ENCODE results near the gene UNK.

The UNK gene, protein sequence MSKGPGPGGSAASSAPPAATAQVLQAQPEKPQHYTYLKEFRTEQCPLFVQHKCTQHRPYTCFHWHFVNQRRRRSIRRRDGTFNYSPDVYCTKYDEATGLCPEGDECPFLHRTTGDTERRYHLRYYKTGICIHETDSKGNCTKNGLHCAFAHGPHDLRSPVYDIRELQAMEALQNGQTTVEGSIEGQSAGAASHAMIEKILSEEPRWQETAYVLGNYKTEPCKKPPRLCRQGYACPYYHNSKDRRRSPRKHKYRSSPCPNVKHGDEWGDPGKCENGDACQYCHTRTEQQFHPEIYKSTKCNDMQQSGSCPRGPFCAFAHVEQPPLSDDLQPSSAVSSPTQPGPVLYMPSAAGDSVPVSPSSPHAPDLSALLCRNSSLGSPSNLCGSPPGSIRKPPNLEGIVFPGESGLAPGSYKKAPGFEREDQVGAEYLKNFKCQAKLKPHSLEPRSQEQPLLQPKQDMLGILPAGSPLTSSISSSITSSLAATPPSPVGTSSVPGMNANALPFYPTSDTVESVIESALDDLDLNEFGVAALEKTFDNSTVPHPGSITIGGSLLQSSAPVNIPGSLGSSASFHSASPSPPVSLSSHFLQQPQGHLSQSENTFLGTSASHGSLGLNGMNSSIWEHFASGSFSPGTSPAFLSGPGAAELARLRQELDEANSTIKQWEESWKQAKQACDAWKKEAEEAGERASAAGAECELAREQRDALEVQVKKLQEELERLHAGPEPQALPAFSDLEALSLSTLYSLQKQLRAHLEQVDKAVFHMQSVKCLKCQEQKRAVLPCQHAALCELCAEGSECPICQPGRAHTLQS

DNA sequence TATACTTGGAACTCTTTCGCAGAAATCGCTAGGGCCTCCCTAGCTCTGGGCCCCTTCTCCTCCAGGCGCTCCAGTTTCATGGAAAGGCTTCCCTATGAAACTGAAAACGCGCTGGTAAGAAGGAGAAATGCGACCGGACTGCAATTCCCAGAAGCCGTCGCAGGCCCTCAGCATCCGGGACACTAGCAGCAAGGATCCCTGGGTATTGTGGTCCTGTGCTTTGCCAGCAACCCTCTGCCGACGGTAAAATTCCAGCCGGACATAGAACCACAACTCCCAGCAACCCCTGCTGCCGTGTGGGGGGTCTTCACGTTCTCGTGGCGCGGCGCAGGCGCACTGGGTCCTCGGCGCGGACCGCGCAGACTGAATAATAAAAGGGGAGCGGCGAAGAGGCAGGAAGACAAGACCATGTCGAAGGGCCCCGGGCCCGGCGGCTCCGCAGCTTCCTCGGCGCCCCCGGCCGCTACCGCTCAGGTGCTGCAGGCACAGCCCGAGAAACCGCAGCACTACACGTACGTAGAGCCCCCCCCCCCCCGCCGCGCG is at the start of gene UNK:
TSS of gene UNK (plus strand) at position 334 of the 543 bp plus-strand sequence. CDS start at position 409, 75 bp downstream.
- peak; percentile 97 for DNase-seq

DNA sequence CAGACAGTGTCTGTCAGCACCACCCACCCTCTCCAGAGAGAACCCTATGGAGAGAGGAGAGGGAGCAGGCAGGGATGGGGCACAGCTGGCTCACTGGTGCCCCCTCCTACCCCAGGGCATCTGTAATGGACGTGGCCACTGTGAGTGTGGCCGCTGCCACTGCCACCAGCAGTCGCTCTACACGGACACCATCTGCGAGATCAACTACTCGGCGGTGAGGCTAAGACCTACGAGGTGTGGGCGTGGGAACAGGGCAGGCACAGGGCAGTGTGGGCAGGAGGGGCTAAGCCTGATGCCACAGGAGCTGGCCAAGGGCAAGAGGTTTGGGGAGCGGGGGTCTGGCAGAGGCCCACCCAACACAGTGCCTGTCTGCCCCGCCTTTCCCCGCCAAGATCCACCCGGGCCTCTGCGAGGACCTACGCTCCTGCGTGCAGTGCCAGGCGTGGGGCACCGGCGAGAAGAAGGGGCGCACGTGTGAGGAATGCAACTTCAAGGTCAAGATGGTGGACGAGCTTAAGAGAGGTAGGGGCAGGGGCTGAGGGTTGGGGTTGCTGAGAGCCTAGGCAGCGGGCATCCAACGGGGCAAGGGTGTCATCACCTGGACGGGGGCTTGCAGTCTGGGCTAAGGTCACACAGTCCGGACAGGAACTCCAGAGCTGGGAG is 48.3 kb upstream of the UNK start:
- DNase-seq, result no peak

DNA sequence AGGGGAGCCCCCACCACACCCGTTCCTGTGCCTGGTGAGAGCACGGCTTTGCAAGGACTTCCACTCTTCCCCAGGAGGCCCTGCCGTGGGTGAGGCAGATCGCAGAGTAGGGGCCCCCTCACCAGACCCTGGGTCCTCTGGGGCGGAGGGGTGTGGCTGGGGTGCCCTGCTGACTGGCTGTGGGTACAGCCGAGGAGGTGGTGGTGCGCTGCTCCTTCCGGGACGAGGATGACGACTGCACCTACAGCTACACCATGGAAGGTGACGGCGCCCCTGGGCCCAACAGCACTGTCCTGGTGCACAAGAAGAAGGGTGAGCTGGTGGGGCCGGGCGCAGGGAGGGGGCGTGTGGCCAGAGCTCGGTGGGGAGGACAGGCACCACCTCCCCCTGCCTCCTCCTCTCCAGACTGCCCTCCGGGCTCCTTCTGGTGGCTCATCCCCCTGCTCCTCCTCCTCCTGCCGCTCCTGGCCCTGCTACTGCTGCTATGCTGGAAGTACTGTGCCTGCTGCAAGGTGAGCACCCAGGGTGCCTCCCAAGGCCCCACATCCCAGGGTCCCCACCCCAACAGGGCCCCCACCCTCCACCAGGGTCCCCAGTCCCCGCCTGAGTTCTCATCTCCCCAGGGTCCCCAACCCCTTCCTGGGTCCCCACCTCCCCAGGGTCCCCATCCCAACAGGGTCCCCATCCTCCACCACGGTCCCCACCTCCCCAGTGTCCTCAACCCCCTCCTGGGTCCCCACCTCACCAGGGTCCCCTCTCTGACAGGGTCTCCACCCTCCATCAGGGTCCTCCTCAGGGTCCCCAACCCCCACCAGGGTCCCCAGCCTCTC is 47.3 kb upstream of the UNK start:
- DNase-seq, result no peak

DNA sequence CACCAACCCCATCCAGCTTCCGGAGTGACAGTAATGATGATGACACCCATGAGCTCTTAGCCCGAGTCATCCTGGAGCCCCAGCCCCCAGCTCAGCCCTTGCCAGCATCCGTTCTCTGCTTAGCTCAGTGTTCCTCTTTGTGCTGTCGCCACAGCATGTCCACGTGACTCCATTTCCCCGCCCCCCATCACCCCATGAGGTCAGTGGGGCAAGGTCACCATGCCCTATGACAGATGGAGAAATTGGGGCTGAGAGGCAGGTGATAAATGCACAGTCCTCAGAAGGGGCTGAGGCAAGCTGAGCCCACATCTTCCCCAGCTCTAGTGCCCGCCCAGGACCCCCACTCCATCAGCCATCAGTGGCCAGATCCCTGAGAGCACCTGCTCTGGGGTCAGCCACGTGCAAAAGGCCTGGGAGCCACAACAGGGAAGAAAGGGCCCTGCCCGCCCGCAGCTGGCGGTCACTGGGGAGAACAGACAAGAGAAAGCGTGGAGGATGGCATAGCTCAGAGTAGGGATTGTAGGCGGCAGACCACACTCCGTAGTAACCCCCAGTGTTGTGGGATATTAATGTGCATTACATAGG is 46.3 kb upstream of the UNK start:
- DNase-seq, result peak; percentile 31

DNA sequence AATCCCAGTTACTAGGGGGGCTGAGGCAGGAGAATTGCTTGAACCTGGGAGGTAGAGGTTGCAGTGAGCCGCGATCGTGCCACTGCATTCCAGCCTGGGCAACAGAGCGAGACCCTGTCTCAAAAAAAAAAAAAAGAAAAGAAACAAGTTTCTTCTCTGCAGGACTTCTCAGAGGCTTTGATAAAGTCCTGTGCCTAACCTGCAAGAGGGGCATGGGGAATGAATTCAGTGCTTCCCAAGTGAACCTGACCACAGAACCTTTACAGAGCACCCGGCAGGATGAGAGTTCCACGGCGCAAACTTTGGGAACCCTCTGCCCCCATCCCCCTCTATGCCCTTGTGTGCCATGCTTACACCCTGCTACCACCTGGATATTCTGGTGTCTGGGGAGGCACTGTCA is 45.4 kb upstream of the UNK start:
- DNase-seq, result no peak

DNA sequence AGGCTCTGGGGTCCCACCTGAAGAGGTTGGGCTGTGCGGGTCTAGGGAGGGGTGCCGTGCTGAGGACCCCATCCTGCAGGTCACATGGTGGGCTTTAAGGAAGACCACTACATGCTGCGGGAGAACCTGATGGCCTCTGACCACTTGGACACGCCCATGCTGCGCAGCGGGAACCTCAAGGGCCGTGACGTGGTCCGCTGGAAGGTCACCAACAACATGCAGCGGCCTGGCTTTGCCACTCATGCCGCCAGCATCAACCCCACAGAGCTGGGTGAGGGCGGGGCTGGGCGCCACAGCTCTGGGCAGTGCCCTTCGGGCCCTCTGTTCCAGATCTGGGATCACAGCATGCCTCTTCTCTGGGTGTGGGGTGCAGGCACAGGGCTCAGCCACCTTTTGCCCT is 44.8 kb upstream of the UNK start:
- no peak for DNase-seq

DNA sequence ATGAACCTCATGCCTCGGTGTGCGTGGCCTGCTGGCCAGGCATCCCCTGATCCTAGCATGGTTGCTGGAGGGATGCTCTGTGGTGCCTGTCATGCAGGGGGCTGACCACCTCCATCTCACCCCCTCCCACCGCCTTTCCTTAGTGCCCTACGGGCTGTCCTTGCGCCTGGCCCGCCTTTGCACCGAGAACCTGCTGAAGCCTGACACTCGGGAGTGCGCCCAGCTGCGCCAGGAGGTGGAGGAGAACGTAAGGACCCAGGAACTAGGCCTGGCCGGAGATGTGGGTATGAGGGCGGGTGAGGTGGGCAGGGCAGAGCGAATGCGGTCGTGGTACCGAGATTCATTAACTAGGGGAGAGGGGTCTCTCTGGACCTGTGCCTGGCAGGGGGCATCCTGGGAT is 44.4 kb upstream of the UNK start:
- no peak for DNase-seq

DNA sequence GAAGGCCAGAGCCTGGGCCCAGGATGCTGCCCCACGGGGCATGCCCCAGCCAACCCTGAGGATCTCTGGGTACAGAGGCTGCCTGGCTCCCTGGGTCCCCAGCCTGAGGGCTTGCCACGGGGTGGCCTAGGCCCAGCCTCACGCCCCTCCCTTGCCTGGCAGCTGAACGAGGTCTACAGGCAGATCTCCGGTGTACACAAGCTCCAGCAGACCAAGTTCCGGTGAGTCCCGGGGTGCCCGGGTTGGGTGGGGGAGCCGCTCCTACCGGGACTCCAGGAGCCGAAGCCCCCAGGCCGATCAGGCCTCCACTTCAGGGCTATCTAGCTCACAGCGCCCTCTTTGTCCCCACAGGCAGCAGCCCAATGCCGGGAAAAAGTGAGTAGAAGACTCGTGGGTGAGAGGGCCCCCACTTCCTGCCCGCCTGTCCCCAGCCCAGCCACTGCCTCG is 44.0 kb upstream of the UNK start:
- DNase-seq, result no peak

DNA sequence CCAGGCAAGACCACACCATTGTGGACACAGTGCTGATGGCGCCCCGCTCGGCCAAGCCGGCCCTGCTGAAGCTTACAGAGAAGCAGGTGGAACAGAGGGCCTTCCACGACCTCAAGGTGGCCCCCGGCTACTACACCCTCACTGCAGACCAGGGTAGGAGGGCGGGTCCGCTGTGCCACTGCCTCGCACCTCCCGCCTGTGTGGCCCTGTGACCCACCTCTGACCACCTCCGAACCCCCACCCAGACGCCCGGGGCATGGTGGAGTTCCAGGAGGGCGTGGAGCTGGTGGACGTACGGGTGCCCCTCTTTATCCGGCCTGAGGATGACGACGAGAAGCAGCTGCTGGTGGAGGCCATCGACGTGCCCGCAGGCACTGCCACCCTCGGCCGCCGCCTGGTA is 42.3 kb upstream of the UNK start:
- DNase-seq, result no peak

DNA sequence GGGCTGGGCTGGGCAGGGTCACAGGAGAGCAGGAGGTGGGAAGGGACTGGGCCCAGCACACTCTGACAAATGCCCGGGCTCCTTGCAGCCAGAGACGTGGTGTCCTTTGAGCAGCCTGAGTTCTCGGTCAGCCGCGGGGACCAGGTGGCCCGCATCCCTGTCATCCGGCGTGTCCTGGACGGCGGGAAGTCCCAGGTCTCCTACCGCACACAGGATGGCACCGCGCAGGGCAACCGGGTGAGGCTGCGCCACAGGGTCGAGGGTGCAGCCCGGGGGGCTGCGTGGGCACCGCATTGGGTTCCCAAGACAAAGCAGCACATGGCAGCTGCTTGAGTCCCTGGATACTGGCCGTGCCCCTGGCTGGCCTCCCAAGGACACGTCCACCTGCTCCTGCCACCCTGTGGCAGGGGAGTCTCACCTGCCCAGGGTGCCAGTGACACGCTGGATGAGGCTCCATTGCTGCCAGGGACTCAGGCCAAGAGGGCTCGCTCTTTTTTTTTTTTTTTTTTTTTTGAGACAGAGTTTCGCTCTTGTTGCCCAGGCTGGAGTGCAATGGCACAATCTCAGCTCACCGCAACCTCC is 40.9 kb upstream of the UNK start:
- DNase-seq, result no peak

DNA sequence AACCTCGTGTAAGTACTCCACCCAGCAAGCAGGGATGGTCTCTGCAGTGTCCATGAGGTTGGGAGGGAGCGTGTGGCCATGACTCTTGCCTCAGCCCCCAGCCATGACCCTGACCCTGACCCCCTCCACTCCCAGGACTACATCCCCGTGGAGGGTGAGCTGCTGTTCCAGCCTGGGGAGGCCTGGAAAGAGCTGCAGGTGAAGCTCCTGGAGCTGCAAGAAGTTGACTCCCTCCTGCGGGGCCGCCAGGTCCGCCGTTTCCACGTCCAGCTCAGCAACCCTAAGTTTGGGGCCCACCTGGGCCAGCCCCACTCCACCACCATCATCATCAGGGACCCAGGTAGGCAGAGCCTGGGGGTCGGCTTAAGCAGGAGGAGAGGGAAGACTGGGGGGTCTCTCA is 35.9 kb upstream of the UNK start:
- DNase-seq, result no peak

DNA sequence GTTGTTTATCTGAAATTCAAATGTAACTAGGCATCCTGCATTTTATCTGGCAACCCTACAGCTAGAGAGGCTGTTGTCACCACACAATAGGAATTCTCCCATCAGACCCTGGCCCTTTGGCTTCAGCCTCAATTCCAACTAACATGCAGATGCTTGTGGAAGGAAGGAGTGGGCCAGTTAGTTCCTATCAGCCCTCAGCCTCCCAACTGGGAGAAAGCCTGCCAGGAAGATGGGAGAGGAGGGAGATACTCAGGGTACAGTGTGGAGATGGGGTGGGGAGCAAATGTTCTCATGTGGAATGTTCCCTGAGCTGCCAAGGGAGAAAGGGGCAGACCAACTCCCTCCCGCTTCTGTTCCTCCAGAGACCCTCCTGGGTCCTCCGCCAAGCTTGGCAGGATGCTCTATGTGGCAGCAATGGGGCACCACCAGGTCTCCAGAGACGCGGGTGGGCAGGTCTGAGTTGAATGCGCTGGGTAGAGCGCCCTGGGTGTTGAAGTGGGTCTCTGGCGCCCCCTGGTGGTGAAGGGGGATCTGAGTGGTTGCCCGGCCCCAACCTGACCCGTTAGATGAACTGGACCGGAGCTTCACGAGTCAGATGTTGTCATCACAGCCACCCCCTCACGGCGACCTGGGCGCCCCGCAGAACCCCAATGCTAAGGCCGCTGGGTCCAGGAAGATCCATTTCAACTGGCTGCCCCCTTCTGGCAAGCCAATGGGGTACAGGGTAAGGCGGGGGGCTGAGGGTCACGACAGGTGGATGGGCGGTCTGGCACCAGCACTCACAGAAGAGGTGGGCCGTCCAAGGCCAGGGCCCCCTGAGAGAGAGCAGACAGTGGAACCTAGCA is 34.8 kb upstream of the UNK start:
- peak; percentile 18 for DNase-seq

DNA sequence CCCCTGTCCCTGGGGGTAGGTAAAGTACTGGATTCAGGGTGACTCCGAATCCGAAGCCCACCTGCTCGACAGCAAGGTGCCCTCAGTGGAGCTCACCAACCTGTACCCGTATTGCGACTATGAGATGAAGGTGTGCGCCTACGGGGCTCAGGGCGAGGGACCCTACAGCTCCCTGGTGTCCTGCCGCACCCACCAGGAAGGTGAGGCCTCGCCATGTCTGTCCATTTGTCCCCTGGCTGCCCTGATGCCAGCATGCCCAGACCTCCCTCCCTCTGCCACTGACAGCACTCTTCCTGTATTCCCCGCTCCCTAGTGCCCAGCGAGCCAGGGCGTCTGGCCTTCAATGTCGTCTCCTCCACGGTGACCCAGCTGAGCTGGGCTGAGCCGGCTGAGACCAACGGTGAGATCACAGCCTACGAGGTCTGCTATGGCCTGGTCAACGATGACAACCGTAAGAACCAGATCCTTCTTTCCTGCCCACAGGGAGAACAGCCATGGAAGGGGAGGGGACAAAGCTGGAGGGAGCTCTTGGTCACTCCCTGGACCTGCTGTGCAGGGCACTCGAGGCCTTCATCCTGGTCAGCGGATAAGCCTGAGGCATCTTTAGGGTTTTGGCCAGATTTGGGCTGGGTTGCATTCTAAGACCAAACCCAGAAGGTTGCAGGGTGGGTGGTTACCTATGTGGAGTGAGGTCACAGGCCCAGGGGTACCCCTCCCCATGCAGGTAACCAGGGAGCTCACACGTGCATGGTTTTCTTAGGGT is 33.8 kb upstream of the UNK start:
- DNase-seq, result no peak

DNA sequence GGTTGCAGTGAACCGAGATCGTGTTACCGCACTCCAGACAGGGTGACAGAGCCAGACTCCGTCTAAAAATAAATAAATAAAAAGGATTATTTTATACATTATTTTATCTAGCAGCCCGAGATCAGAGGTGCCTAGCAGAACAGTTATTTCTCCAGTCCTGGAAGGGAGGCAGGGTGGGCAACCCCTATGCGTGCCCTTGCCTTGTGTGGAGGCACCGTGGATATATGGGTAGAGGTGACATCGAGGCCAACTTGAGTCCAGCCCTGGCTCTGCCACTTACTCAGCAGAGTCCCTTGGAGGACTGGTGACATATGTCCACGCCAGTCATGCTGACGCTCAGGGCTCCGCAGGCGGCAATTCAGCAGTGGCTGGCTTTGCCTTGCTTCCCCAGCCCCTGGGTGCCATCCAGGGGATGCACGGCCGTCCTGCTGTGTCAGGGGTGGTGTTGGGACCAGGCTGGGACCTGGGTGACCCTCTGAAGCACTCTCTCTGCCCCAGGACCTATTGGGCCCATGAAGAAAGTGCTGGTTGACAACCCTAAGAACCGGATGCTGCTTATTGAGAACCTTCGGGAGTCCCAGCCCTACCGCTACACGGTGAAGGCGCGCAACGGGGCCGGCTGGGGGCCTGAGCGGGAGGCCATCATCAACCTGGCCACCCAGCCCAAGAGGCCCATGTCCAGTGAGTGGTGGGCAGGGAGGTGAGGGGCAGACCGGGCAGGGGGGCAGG is 32.8 kb upstream of the UNK start:
- DNase-seq, result no peak

DNA sequence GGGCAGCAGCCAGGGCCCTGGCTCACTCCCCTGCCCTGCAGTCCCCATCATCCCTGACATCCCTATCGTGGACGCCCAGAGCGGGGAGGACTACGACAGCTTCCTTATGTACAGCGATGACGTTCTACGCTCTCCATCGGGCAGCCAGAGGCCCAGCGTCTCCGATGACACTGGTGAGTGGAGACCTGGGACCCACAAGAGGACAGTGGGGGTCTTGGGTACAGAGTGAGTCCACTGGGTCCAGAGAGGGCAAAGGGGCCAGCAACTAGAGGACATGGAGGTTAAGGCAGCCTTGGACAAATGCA is 32.2 kb upstream of the UNK start:
- DNase-seq, result no peak

DNA sequence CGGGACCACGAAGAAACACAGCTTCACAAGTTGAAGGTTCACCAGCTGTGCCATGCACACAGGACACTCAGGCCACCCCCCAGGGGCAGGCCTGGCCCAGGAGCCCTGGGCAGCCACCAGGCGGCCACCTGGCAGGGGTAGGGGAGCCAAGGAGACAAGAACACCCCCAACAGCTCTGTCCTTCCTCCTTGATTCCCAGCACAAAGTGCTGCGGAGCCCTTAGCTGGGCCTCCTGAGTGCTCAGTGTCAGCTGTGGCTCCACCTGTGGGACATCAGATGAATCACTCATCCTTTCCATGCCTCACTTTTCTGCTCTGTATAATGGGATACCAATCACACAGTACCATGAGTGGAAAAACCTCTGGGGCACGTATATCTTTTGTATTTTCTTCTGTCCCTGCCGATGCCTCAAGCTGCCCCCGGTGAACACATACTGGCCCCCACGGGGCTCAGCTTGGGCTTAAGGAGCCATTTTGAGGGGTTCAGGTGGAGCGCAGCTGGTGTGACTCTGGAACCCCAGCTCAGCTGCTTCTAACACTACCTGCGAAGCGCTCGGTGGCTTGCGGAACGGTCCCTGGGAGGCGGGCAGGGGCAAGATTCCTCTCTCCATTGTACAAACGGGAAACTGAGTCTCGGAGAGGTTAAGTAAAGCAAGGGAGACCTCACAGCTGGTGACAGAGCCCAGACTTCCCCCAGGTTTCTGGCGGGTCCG is 31.6 kb upstream of the UNK start:
- no peak for DNase-seq

DNA sequence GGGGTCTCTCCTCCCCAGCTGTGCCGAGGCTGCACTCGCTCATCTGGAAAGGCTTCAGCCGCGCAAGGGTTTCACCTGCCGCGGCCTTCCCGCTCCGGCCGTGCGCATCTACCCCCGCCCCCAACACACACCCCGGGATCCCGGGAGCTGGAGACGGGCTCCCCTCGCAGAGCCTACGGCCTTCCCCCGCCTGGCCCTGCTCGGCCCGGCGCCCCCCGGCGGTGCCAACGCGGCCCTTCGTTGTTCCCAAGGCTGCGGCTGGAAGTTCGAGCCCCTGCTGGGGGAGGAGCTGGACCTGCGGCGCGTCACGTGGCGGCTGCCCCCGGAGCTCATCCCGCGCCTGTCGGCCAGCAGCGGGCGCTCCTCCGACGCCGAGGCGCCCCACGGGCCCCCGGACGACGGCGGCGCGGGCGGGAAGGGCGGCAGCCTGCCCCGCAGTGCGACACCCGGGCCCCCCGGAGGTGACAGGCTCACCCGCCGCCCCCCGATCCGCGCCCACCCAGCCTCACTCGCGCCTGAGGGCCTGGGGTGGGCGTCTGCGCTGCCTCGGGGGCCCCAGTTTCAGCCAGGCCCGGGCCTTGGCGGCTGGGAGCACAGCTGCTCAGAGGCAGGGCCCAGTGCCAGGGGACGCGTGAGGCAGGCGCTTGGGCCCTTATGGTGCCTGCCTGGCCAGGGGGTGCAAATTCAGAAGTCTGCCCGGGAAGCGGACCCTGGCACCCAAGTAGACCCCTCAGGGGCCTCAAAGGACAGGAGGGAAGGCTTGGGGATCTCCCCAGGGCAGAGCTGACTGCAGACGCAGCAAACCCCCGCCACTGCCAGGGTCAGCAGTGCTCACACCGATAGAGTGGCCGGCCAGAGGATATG is 30.9 kb upstream of the UNK start:
- DNase-seq, result peak; percentile 40
